GM18505 (cell line): Measurements from ENCODE around the gene MAGI2.

ENCODE experiments used
- ATAC-seq: cut with Tn5 transposase; IDR thresholded peaks from one replicate; pipeline ENCODE4 v1.9.1; 2021; ENCODE audit not compliant: unreplicated experiment
- POLR2A ChIP-seq: IDR thresholded peaks from 4 replicates; pipeline ENCODE4 v1.6.1; 2011; ENCODE audit warnings: borderline replicate concordance; ENCODE audit not compliant: insufficient read depth, insufficient read length; ENCODE audit errors: extremely low read depth

Gene MAGI2

DNA sequence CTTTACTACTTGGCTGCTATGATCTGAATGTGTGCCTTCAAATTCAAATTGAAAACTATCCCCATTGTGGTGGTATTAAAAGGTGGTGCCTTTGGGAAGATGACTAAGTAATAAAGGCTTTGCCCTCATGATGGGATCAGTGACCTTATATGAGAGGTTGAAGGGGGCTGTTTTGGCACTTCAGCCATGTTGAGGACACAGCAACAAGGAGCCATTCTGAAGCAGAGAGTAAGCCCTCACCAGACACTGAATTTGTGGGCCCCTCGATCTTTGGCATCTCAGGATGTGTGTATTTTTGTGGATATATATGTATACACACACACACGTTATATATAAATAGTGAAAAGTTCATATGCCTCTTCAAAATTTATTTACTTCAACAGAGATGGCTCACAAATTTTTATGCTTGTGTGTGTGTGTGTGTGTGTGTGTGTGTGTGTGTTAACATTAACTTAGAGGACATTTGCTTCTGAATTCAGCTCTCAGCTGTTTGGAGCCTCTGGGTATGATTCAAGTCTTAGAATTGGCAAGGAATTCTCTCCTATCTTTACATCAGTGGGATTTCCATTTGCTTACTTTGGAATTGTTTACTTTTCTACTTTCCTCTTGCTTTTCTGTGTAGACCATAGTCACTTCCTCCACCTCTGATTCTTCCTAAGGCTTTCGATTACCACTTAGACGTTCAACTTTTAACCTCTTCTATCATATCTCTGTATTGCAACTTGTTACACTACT lies 66.6 kb downstream of the MAGI2 start:
- no peak for ATAC-seq
- TF ChIP-seq POLR2A, result no peak

DNA sequence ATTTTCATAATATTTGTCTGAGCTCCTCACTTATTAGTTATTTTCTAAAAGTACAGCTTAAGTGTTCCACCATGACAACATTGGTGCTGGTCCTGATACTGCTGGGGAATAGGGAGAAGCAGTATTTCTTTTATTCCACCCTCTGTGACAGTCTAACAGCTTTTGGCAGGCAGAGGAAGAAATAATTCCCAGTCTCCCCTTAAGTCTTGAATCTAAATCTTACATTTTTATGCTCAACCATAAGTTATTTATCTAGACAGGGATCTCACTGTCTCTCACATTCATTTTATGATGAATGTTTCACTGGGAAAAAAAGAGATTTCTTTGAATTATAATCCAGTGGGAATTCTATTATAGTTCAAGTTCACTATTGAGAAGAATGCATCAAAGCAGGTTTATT lies 71.5 kb downstream of the MAGI2 start:
- no peak for TF ChIP-seq POLR2A
- no peak for ATAC-seq

DNA sequence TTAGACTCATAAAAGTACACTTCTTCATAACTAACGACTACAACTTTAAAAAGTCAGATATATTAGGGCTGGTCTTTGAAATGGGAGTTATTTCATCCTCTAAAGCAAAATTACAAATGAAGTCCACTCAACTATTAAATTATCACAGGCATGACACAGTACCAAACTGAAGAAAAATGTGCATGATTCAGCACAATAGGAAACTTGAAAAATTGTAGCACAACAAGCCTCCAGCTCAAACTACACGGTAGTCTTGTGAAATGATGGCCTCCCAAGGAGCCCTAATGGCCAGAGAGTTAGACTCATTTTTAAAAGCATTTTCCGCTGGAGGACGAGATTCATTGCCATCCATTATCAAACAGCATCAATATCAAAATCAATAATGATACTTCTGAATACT lies 76.4 kb downstream of the MAGI2 start:
- TF ChIP-seq POLR2A, result no peak
- no peak for ATAC-seq

DNA sequence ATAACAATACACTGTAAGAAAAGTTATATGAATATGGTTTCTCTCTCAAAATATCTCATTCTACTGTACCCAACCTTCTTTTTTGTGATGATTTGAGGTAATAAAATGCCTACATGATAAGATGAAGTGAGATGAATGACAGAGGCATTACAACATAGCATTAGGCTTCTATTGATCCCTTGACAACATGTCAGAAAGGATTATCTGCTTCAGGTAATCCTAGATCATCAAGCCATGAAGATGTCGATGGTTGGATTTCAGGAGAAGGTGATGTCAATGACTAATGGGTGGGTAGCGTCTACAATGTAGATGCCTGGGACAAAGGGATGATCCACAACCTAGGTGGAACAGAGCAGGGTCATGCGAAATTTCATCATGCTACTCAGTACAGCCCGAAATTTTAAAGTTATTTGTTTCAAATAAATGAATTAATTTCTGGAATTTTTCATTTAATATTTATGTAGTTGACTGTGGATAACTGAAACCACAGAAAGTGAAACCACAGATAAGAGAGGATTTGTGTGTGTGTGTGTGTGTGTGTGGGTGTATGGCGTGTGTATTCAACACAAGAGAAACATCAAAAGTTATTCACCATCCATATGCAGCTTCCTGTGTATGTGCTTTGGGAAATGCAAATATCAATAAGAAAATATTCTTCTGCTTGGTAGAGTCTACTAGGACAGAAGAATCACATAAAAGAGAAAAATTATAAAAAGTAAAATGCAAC lies 77.0 kb downstream of the MAGI2 start:
- no peak for ATAC-seq
- no peak for TF ChIP-seq POLR2A

DNA sequence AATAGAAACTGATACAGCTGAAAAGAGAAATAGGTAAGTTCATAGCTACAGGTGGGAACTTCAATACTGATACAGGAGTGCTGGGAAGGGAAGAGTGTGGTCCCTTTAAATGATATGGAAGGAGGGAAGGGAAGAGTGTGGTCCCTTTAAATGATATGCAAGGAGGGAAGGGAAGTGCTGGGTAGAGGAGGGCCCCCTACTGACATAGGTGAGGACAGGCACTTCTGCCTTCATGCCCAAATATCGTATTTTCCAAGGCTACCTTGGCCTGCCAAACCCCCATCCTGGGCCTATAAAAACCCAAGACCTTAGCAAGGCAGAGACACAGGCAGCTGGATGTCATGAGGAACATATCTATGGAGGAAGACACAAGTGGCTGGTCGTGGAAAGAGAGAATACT lies 92.3 kb downstream of the MAGI2 start:
- no peak for ATAC-seq
- no peak for TF ChIP-seq POLR2A

DNA sequence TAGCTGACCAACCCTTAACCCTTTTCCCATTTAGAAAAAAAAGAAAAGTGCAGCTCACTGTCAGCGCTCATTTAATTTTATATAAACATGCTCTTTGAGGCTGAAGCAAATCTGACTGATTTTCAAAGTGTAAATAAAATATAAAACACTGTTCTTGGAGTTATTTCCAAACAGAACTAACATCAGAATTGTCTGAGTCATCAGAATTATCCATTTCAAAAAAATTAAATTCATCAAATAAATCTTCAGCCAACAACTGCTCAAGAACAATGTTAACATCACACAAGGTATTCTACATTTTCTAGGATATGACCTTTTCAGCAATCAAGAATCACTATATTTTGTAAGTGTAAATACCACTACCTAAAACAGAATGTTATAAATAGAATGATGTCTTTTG lies 93.6 kb downstream of the MAGI2 start:
- ATAC-seq, result no peak
- TF ChIP-seq POLR2A, result no peak

DNA sequence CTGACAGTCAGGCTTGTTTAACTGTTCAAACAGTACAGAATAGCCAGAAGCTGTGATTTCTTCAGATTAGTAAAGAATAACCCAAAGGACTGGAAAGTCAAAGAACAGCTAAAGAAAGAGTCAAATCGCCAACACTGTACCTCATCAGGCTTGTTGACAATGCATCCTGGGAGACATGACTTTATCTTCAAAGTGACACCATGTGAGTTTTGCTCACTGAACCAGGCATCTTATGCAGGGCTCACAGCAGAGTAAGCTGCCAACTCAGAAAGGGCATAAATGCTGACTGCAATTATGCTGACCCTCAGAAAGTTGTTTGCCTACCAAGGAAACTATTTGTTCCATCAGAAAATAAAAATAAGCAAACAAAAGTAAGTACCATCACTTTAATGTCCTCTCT lies 96.4 kb downstream of the MAGI2 start:
- no peak for TF ChIP-seq POLR2A
- ATAC-seq, result no peak

DNA sequence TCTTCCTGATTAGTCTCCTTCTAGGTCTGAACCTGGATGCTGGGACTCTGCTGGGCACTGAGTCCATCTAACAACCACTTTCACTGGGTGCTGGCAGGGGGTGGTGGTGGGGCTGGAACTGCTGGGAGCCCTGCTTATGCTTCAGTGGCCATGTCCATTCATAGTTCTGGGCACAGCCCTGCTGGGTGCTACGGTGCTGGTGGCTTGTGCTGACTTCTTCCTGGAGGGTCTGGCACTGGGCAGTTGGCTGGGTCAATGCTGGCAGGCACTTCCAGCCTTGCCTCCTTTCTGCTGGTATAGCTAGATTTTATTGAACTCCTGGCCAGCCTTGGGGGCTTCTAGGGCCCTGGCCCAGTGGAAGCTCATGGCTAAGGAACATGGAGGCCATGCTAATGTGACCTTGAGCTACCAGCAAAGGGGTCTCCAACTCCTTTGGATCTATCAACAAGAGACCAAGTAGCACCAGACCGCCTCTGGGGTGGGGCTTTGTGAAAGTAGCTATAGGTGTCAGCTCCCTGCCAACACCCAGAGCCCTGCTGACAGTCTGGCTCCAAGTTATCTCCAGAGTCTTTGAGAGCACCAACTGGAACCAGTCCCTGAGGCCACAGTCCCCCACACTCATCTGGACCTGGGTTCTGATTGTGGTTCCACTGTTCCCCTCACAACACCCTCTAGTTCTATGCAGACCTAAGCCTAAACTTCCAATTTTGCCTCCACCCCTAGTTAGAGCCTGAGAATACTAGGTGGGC lies 99.6 kb downstream of the MAGI2 start:
- TF ChIP-seq POLR2A, result no peak
- ATAC-seq, result no peak

DNA sequence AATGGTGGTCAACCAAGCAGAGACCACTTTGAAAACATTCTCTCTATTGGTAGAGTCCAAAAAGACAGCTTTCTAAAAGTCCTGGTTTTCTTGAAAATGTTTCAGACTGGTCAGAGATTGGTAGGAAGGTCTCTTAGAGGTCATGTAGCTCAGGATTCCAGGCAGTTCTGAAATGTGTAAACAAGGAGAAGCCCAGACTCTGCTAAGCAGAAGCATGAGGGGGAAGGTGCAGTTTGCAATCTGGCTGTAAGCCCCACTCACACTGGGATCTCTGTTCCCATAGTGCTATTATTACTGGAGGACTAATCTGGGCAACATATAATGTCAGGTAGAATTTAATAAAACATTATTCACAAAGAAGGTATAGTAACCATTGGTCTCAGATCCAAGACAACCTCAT lies 101.1 kb downstream of the MAGI2 start:
- no peak for ATAC-seq
- no peak for TF ChIP-seq POLR2A

DNA sequence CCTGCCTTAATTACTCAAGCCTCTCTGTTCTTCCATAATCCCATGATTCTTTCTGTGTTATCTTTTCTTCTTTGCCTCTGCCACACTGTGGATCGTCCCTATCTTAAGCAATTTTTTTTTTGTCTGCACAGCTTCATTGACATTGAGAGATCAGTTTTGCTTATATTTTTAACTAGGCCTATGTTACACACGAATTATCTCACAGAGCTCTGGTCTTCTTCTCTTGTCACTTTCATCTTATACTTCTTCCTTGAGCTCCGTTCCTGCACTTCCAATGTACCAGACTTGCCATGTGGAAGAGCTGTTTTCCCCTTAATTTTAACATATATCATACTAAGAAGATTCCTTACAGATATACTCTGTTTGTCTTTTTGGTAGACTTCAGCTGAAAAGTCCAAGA lies 106.1 kb downstream of the MAGI2 start:
- ATAC-seq, result no peak
- TF ChIP-seq POLR2A, result no peak

DNA sequence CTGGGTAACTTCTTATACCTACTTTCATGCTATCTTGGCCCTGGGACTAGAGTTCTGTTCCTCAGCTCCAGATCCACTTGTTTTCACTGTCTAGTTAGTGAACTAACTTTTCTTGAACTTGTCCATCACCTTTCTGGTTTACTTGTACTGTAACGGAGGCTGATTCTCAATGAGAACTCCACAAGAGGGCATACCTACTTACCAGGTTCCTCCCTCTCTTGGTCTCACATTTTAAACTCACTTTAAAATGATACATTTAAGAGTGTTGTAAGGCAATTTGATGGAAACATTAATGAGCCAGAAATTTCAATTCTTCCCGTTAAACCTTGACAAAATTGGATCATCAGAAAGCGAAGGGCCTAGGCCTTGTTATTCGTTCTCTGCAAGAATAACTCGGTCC lies 111.6 kb downstream of the MAGI2 start:
- no peak for TF ChIP-seq POLR2A
- ATAC-seq, result no peak

DNA sequence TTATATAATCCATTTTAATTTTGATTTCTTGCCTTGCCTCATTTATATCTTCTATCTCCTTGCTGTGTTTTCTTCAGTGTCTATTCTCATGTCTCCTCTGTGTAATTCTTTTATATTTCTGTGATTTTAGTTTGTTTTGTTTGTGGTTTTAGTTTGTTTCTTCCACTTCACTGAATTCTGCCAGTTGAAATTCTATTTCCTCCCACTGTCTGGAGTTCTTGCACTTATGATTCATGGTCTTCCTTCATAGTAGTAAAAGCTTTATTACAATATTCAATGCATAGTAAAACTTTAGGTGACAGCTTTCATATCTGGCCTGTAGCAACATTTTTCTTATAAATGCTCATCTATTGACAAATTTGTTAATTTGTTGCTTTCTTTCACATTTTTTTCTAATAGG lies 113.3 kb downstream of the MAGI2 start:
- no peak for ATAC-seq
- no peak for TF ChIP-seq POLR2A

DNA sequence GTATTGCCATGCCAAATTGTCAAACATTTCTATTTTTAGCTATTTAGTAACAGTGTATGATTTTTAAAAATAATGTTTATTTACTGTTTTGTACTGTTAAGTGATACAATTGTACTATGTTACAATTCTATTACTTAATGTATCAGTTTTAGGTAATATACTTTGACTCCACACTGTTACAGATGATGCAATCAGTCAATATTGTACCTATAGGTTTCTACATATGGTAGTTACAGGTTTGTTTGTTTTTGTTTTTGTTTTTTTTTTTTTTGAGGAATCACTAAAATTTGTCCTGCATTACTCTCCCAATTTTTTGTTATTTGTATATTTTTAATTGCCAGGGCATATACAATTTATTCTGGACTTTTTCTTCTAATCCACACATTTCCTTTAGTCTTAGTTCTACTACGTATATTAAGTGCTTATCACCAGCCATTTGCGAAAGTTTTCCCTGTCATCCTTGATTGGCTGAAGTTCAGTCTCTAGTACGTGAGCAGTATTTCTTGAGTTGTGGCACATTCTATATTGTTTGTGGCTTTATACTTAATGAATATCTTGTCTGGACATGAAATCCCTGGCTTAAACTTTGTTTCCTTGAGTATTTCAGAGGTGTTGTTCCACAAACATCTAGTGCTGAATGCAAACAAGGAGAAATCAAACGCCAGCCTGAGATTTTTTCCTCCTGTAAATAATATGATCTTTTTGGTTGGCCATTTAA lies 114.1 kb downstream of the MAGI2 start:
- no peak for TF ChIP-seq POLR2A
- ATAC-seq, result no peak
